ENCODE data around the gene ATF7.

DNA sequence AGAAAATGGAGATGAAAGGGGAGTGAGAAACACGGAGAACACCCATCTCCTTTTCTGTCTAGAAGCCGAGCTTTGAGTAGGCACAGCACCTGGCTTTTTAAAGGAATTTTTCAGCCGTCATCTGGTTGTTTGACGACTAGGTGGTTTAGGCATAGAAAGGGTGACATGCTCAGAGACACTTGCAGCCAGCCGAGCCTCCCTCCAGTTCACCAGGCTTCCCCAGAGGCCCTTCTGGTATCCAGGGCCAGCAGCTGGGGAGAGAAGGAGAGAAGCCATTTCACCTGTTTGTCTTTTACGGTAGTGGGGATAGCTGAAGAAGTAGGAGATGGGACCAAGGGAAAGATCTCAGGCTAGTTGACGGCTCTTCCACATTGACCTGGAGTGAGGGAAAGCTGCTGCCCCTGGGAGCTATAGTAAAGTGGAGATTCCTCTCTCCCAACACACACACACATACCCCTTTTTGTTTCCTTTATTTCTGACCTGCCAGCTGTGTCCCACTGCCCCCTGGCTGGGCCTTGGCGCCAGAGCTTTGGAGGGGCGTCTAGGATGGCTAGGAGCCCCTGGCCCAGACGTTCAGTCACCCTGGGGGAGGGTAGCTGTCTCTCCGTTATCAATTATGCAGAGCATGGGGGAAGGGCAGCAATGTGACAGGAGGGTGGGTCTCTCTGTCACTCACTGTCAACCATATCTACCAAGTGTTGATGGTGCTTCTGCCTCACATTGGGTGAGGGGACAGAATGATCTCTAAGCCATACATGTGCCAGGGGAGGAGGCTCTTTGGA, 132.4 kb downstream of the ATF7 start:
- TF ChIP-seq, protein P1, sequence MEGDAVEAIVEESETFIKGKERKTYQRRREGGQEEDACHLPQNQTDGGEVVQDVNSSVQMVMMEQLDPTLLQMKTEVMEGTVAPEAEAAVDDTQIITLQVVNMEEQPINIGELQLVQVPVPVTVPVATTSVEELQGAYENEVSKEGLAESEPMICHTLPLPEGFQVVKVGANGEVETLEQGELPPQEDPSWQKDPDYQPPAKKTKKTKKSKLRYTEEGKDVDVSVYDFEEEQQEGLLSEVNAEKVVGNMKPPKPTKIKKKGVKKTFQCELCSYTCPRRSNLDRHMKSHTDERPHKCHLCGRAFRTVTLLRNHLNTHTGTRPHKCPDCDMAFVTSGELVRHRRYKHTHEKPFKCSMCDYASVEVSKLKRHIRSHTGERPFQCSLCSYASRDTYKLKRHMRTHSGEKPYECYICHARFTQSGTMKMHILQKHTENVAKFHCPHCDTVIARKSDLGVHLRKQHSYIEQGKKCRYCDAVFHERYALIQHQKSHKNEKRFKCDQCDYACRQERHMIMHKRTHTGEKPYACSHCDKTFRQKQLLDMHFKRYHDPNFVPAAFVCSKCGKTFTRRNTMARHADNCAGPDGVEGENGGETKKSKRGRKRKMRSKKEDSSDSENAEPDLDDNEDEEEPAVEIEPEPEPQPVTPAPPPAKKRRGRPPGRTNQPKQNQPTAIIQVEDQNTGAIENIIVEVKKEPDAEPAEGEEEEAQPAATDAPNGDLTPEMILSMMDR (IDR thresholded peaks at IDR 0.05): no peak
- no peak for TF ChIP-seq POLR2A (IDR thresholded peaks at IDR 0.05)
